ENCODE results near the gene WRAP73.
A peak's percentile ranks its signal among the peaks of the same experiment; 100 is the strongest.

WRAP73 gene

GRCh38 chr1:3668585-3669300 lies 18.8 kb upstream of the WRAP73 start:
- DNase-seq, result no peak

GRCh38 chr1:3668148-3668547 lies 18.2 kb upstream of the WRAP73 start:
- no peak for DNase-seq

- no peak for DNase-seq
These were observed 14.9 kb upstream of the WRAP73 start for GRCh38 chr1:3664700-3665375.

GRCh38 chr1:3663999-3664699 lies 14.2 kb upstream of the WRAP73 start:
- DNase-seq, result no peak

- DNase-seq, result no peak
These were observed 12.3 kb upstream of the WRAP73 start for GRCh38 chr1:3662080-3662671.

GRCh38 chr1:3661631-3662030 lies 11.7 kb upstream of the WRAP73 start:
- no peak for DNase-seq

- DNase-seq, result no peak
These were observed 10.8 kb upstream of the WRAP73 start for GRCh38 chr1:3660704-3661103.

GRCh38 chr1:3659093-3659492 lies 9.2 kb upstream of the WRAP73 start:
- DNase-seq, result no peak

GRCh38 chr1:3658231-3658615 lies 8.3 kb upstream of the WRAP73 start:
- DNase-seq, result no peak

GRCh38 chr1:3657578-3658230 lies 7.8 kb upstream of the WRAP73 start:
- DNase-seq, result no peak

GRCh38 chr1:3657096-3657475 lies 7.2 kb upstream of the WRAP73 start:
- DNase-seq, result no peak

- DNase-seq, result no peak
These were observed 6.7 kb upstream of the WRAP73 start for GRCh38 chr1:3656450-3657095.

- no peak for DNase-seq
These were observed 4.8 kb upstream of the WRAP73 start for GRCh38 chr1:3654549-3655281.

- DNase-seq, result no peak
These were observed 3.3 kb upstream of the WRAP73 start for GRCh38 chr1:3653286-3653618.

GRCh38 chr1:3652548-3653285 lies 2.8 kb upstream of the WRAP73 start:
- DNase-seq, result no peak

- DNase-seq, result peak; percentile 59
These were observed 2.1 kb upstream of the WRAP73 start, which contains the start of gene TP73 for GRCh38 chr1:3651930-3652547. Gene TP73, plus strand, starts transcription at chr1:3652516. Its CDS starts 29,850 bp downstream, at chr1:3682366.

GRCh38 chr1:3651026-3651929 lies 1.4 kb upstream of the WRAP73 start:
- no peak for DNase-seq

- no peak for DNase-seq
These were observed 534 bp upstream of the WRAP73 start for GRCh38 chr1:3650248-3651025.

- DNase-seq, result no peak
These were observed 3.3 kb downstream of the WRAP73 start for GRCh38 chr1:3646596-3646995.
